ENCODE data around the gene SLC5A10.

The SLC5A10 gene

GRCh38 chr17:18978655-18979054 is 26.7 kb downstream of the SLC5A10 start:
- Histone ChIP-seq H3K4me1 (ENCODE audit: low read length) (no peaks in the 10 kb centered on the region), H2AFZ (ENCODE audit: low read length) (no peak overlapping the region), H3K27ac (ENCODE audit: low read length) (no peak overlapping the region), H4K20me1 (ENCODE audit: insufficient read depth, low read length) (no peaks in the 10 kb centered on the region), H3K27me3 (replicated peaks; ENCODE audit: insufficient read depth, low read length) (no peaks in the 10 kb centered on the region), H3K9me3 (replicated peaks; ENCODE audit: insufficient read depth, low read length) (no peaks in the 10 kb centered on the region), H3K79me2 (ENCODE audit: low read length) (no peaks in the 10 kb centered on the region), H3F3A (ENCODE audit: insufficient read depth, low read length) (no peaks in the 10 kb centered on the region), H3K9me2 (replicated peaks; ENCODE audit: insufficient read depth, low read length) (no peaks in the 10 kb centered on the region), H3K4me3 (ENCODE audit: low read length) (no peak overlapping the region), H3K4me2 (ENCODE audit: low read depth, low read length) (no peak overlapping the region), H3K9ac (ENCODE audit: low read length) (no peak overlapping the region), H3K36me3 (replicated peaks; ENCODE audit: insufficient read depth, low read length) (no peaks in the 10 kb centered on the region)
- no peak for TF ChIP-seq CTCF (IDR thresholded peaks at IDR 0.05; ENCODE audit: low read length)
- no peak for TF ChIP-seq EZH2 (optimal IDR thresholded peaks at IDR 0.05; ENCODE audit: low read depth, low read length)
- no peak for TF ChIP-seq EZH2phosphoT487 (IDR thresholded peaks at IDR 0.05; ENCODE audit: low read length)
- no peak for DNase-seq

GRCh38 chr17:18980682-18981334 is 28.8 kb downstream of the SLC5A10 start:
- Histone ChIP-seq H3K9ac (ENCODE audit: low read length) (no peak overlapping the region), H3F3A (ENCODE audit: insufficient read depth, low read length) (no peaks in the 10 kb centered on the region), H3K27me3 (replicated peaks; ENCODE audit: insufficient read depth, low read length) (no peaks in the 10 kb centered on the region), H3K9me3 (replicated peaks; ENCODE audit: insufficient read depth, low read length) (no peaks in the 10 kb centered on the region), H2AFZ (ENCODE audit: low read length) (no peak overlapping the region), H3K4me1 (ENCODE audit: low read length) (no peaks in the 10 kb centered on the region), H3K9me2 (replicated peaks; ENCODE audit: insufficient read depth, low read length) (no peaks in the 10 kb centered on the region), H3K4me2 (ENCODE audit: low read depth, low read length) (no peak overlapping the region), H3K36me3 (replicated peaks; ENCODE audit: insufficient read depth, low read length) (no peaks in the 10 kb centered on the region), H3K27ac (ENCODE audit: low read length) (no peak overlapping the region), H4K20me1 (ENCODE audit: insufficient read depth, low read length) (no peaks in the 10 kb centered on the region), H3K4me3 (ENCODE audit: low read length) (no peak overlapping the region), H3K79me2 (ENCODE audit: low read length) (no peaks in the 10 kb centered on the region)
- TF ChIP-seq EZH2 (optimal IDR thresholded peaks at IDR 0.05; ENCODE audit: low read depth, low read length) (no peak), EZH2phosphoT487 (IDR thresholded peaks at IDR 0.05; ENCODE audit: low read length) (no peak), CTCF (IDR thresholded peaks at IDR 0.05; ENCODE audit: low read length) (no peak)
- no peak for DNase-seq

GRCh38 chr17:18981335-18981641 is 29.3 kb downstream of the SLC5A10 start:
- H4K20me1 ChIP-seq (ENCODE audit: insufficient read depth, low read length), result no peaks in the 10 kb centered on the region
- no peaks in the 10 kb centered on the region for H3K9me3 ChIP-seq (replicated peaks; ENCODE audit: insufficient read depth, low read length)
- H3K36me3 ChIP-seq (replicated peaks; ENCODE audit: insufficient read depth, low read length), result no peaks in the 10 kb centered on the region
- no peak overlapping the region for H2AFZ ChIP-seq (ENCODE audit: low read length)
- H3K27ac ChIP-seq (ENCODE audit: low read length), result no peak overlapping the region
- no peak for TF ChIP-seq EZH2 (optimal IDR thresholded peaks at IDR 0.05; ENCODE audit: low read depth, low read length)
- TF ChIP-seq CTCF (IDR thresholded peaks at IDR 0.05; ENCODE audit: low read length), result no peak
- no peak for TF ChIP-seq EZH2phosphoT487 (IDR thresholded peaks at IDR 0.05; ENCODE audit: low read length)
- H3K27me3 ChIP-seq (replicated peaks; ENCODE audit: insufficient read depth, low read length), result no peaks in the 10 kb centered on the region
- H3K4me2 ChIP-seq (ENCODE audit: low read depth, low read length), result no peak overlapping the region
- H3K9me2 ChIP-seq (replicated peaks; ENCODE audit: insufficient read depth, low read length), result no peaks in the 10 kb centered on the region
- DNase-seq, result no peak
- no peaks in the 10 kb centered on the region for H3K4me1 ChIP-seq (ENCODE audit: low read length)
- no peaks in the 10 kb centered on the region for H3F3A ChIP-seq (ENCODE audit: insufficient read depth, low read length)
- no peaks in the 10 kb centered on the region for H3K79me2 ChIP-seq (ENCODE audit: low read length)
- H3K9ac ChIP-seq (ENCODE audit: low read length), result no peak overlapping the region
- H3K4me3 ChIP-seq (ENCODE audit: low read length), result no peak overlapping the region
